HG03575 (cell line): Measurements from ENCODE around the gene SRPX.

Experiments
- ATAC-seq: cut with Tn5 transposase; IDR thresholded peaks from one replicate; pipeline ENCODE4 v1.9.1; 2021; ENCODE audit not compliant: unreplicated experiment, insufficient number of reproducible peaks, low FRiP score; ENCODE audit errors: extremely low read depth

Gene SRPX

GRCh38 chrX:38150993-38151392 lies 69.7 kb downstream of the SRPX start:
- no peak for ATAC-seq

GRCh38 chrX:38149016-38149415 lies 71.7 kb downstream of the SRPX start:
- no peak for ATAC-seq

GRCh38 chrX:38142610-38143009 lies 78.1 kb downstream of the SRPX start:
- no peak for ATAC-seq

- ATAC-seq, result no peak
Measured at GRCh38 chrX:38138900-38139299, 81.8 kb downstream of the SRPX start.

- no peak for ATAC-seq
Measured at GRCh38 chrX:38138157-38138891, 82.3 kb downstream of the SRPX start.

GRCh38 chrX:38129366-38129765 lies 91.3 kb downstream of the SRPX start:
- no peak for ATAC-seq

- ATAC-seq, result no peak
Measured at GRCh38 chrX:38127961-38128360, 92.7 kb downstream of the SRPX start.

GRCh38 chrX:38126179-38126578 lies 94.5 kb downstream of the SRPX start:
- no peak for ATAC-seq

GRCh38 chrX:38124000-38124399 lies 96.7 kb downstream of the SRPX start:
- no peak for ATAC-seq

GRCh38 chrX:38117485-38117884 lies 103.2 kb downstream of the SRPX start:
- no peak for ATAC-seq

- ATAC-seq, result no peak
Measured at GRCh38 chrX:38116706-38117105, 104.0 kb downstream of the SRPX start.

GRCh38 chrX:38112566-38112965 lies 108.1 kb downstream of the SRPX start:
- no peak for ATAC-seq

- no peak for ATAC-seq
Measured at GRCh38 chrX:38111196-38111595, 109.5 kb downstream of the SRPX start.

GRCh38 chrX:38110231-38110630 lies 110.4 kb downstream of the SRPX start:
- no peak for ATAC-seq

GRCh38 chrX:38109042-38109898 lies 111.4 kb downstream of the SRPX start:
- ATAC-seq, result no peak

GRCh38 chrX:38108364-38108763 lies 112.3 kb downstream of the SRPX start:
- ATAC-seq, result no peak

GRCh38 chrX:38106991-38107655 lies 113.5 kb downstream of the SRPX start:
- no peak for ATAC-seq

- no peak for ATAC-seq
Measured at GRCh38 chrX:38105216-38105725, 115.4 kb downstream of the SRPX start.
